ENCODE data around the gene RFX8. TPM values are rescaled to one million over a fixed set of nuclear protein-coding genes. Genes with fewer than 3 reads are reported as not detected.

The RFX8 gene
- total RNA-seq, 1 experiment from 2014 or later = not detected

DNA sequence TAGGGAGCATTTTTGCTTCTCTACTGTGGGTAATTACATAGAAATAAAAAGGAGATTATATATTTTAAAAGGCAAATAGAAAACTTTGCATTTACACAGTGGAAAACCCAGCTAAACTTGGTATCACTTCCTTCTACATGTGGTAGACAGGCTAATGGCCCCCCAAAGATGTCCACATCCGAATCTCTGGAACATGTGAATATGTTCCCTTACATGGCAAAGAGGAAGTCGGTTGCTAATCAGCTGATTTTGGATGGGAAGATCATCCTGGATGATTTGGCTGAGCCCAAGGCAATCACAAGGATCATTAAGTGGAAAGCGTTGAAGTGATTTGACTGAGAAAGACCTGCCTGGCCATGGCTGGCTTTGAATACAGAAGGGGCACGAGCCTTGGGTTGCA lies 113.8 kb downstream of the RFX8 start:
- CTCF ChIA-PET = no interaction called here
- Mint-ChIP-seq H3K27ac (ENCODE audit: unreplicated experiment) (no peak overlapping the region), H3K36me3 (ENCODE audit: insufficient read depth, unreplicated experiment) (no peaks in the 10 kb centered on the region), H3K4me1 (ENCODE audit: low read depth, unreplicated experiment) (peaks cover 25% of the 10 kb centered on the region), H3K9me3 (ENCODE audit: low read depth, unreplicated experiment) (no peaks in the 10 kb centered on the region), H3K4me3 (ENCODE audit: low read depth, unreplicated experiment) (no peak overlapping the region), H3K27me3 (ENCODE audit: unreplicated experiment) (no peaks in the 10 kb centered on the region)
- no TSS peak for BruUV-seq (replicated peaks)
- intact Hi-C loops (cut with micrococcal nuclease; ENCODE audit: unreplicated experiment) = no loop called here
- no peak for DNase-seq
- TF ChIP-seq, protein P1, sequence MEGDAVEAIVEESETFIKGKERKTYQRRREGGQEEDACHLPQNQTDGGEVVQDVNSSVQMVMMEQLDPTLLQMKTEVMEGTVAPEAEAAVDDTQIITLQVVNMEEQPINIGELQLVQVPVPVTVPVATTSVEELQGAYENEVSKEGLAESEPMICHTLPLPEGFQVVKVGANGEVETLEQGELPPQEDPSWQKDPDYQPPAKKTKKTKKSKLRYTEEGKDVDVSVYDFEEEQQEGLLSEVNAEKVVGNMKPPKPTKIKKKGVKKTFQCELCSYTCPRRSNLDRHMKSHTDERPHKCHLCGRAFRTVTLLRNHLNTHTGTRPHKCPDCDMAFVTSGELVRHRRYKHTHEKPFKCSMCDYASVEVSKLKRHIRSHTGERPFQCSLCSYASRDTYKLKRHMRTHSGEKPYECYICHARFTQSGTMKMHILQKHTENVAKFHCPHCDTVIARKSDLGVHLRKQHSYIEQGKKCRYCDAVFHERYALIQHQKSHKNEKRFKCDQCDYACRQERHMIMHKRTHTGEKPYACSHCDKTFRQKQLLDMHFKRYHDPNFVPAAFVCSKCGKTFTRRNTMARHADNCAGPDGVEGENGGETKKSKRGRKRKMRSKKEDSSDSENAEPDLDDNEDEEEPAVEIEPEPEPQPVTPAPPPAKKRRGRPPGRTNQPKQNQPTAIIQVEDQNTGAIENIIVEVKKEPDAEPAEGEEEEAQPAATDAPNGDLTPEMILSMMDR (IDR thresholded peaks at IDR 0.05; ENCODE audit: unreplicated experiment) = no peak

DNA sequence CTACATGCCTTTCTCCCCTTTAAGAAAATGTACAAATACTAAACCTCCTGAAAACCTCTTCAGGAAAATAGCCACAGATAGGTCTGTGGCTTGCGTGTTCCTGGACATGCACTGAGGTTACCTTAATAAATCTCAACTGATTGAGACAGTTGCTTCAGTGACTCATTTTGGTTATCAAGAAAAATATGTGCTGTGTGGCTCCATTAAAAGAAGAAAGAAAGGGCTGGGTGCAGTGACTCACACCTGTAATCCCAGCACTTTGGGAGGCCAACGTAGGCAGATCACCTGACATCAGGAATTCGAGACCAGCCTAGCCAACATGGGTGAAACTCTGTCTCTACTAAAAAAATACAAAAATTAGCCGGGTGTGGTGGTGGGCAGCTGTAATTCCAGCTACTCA lies 114.7 kb downstream of the RFX8 start:
- H3K27ac Mint-ChIP-seq (ENCODE audit: unreplicated experiment) = peak overlapping the region; percentile 1
- intact Hi-C loops (cut with micrococcal nuclease; ENCODE audit: unreplicated experiment) = no loop called here
- TF ChIP-seq, protein P1 (IDR thresholded peaks at IDR 0.05; ENCODE audit: unreplicated experiment) = no peak
- BruUV-seq (replicated peaks) = no TSS peak
- CTCF ChIA-PET = interaction anchor here (0.7 kb wide), 1 partner anchor 11 kb away, joined by 4 read pairs; no protein-coding TSS in a partner anchor
- H3K36me3 Mint-ChIP-seq (ENCODE audit: insufficient read depth, unreplicated experiment) = no peaks in the 10 kb centered on the region
- peak; percentile 50 for DNase-seq
- H3K27me3 Mint-ChIP-seq (ENCODE audit: unreplicated experiment) = no peaks in the 10 kb centered on the region
- H3K4me1 Mint-ChIP-seq (ENCODE audit: low read depth, unreplicated experiment) = peaks cover 27% of the 10 kb centered on the region
- H3K4me3 Mint-ChIP-seq (ENCODE audit: low read depth, unreplicated experiment) = no peak overlapping the region
- H3K9me3 Mint-ChIP-seq (ENCODE audit: low read depth, unreplicated experiment) = no peaks in the 10 kb centered on the region

DNA sequence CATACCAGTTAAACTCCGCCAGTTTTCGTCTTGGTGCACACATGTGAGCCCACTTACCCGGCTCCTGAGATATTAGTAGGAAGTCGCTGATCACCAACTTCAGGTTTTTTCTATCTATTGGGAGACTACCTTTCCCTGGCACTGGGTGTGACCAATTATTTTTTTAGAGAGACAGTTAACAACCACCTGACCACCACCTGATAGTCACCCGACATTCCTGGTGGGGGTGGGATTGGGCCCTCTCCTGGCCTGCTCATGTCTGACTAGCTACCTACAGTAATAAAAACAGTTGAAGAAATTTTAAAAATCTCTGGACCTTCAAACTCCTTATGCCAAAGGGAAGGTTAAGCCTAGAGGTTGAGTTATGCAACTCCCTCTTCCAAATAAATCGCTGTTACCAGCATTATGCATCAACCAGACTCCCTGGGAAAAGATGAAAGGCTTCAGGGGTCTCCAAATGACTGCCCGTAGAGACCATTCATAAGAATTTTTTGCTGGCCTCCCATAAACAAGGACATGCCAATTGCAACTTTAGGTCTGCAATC lies 115.4 kb downstream of the RFX8 start:
- no peaks in the 10 kb centered on the region for H3K27me3 Mint-ChIP-seq (ENCODE audit: unreplicated experiment)
- H3K4me3 Mint-ChIP-seq (ENCODE audit: low read depth, unreplicated experiment) = no peak overlapping the region
- CTCF ChIA-PET = no interaction called here
- no peaks in the 10 kb centered on the region for H3K36me3 Mint-ChIP-seq (ENCODE audit: insufficient read depth, unreplicated experiment)
- no TSS peak for BruUV-seq (replicated peaks)
- no peaks in the 10 kb centered on the region for H3K9me3 Mint-ChIP-seq (ENCODE audit: low read depth, unreplicated experiment)
- peaks cover 27% of the 10 kb centered on the region for H3K4me1 Mint-ChIP-seq (ENCODE audit: low read depth, unreplicated experiment)
- intact Hi-C loops (cut with micrococcal nuclease; ENCODE audit: unreplicated experiment) = no loop called here
- TF ChIP-seq, protein P1 (IDR thresholded peaks at IDR 0.05; ENCODE audit: unreplicated experiment) = no peak
- H3K27ac Mint-ChIP-seq (ENCODE audit: unreplicated experiment) = no peak overlapping the region
- DNase-seq = no peak

DNA sequence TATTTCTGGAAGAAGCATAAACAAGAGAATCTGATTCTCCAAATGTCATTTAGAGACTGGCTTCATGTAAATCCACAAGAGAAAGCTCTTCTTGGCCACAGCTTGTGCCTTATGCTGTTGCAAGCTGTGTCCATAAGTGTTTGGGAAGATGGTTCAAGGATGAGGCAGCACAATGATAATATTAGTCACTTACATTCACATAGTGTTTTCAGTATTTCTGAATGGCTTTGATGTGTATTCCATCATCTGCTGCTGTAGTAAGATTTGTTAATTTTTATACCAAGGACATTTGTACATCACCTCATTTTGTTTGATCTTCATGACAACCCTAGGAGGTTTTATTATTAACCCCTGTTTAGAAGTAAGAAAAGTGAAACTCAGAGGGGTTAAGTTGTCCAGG lies 117.5 kb downstream of the RFX8 start:
- intact Hi-C loops (cut with micrococcal nuclease; ENCODE audit: unreplicated experiment) = no loop called here
- H3K4me3 Mint-ChIP-seq (ENCODE audit: low read depth, unreplicated experiment) = no peak overlapping the region
- H3K27ac Mint-ChIP-seq (ENCODE audit: unreplicated experiment) = no peak overlapping the region
- TF ChIP-seq, protein P1 (IDR thresholded peaks at IDR 0.05; ENCODE audit: unreplicated experiment) = no peak
- peaks cover 27% of the 10 kb centered on the region for H3K4me1 Mint-ChIP-seq (ENCODE audit: low read depth, unreplicated experiment)
- no peaks in the 10 kb centered on the region for H3K27me3 Mint-ChIP-seq (ENCODE audit: unreplicated experiment)
- H3K36me3 Mint-ChIP-seq (ENCODE audit: insufficient read depth, unreplicated experiment) = no peaks in the 10 kb centered on the region
- CTCF ChIA-PET = no interaction called here
- no TSS peak for BruUV-seq (replicated peaks)
- H3K9me3 Mint-ChIP-seq (ENCODE audit: low read depth, unreplicated experiment) = no peaks in the 10 kb centered on the region
- DNase-seq = no peak
